Fibroblast of villous mesenchyme (primary cell): ENCODE results near the gene AUTS2. TPM values are rescaled to one million over a fixed set of nuclear protein-coding genes. Genes with fewer than 3 reads are reported as not detected.

Source experiments
- DNase-seq: peaks from one replicate; pipeline ENCODE4 v3.0.0-alpha.2; 2010; ENCODE audit warnings: low read depth
- H3K4me3 ChIP-seq: 2 replicates; pipeline ENCODE4 v1.5.1; 2011; ENCODE audit warnings: low read depth, mild to moderate bottlenecking, low read length
- CTCF ChIP-seq: IDR thresholded peaks from 2 replicates; pipeline ENCODE4 v1.5.1; 2012; ENCODE audit warnings: low read depth, mild to moderate bottlenecking, low read length; ENCODE audit not compliant: insufficient read depth
- total RNA-seq: library from RNA; depleted of rRNA; stranded (reverse); fragments of >200 nt; gene quantifications from 2 replicates; pipeline ENCODE4 v1.2.3, GENCODE V29; 2012

The AUTS2 gene
- total RNA-seq, 1 donor: 3.9 TPM

- H3K4me3 ChIP-seq: no peak overlapping the region
- TF ChIP-seq CTCF: no peak
- no peak for DNase-seq
Observed at GRCh38 chr7:69893906-69894305, 295.6 kb downstream of the AUTS2 start.

DNA sequence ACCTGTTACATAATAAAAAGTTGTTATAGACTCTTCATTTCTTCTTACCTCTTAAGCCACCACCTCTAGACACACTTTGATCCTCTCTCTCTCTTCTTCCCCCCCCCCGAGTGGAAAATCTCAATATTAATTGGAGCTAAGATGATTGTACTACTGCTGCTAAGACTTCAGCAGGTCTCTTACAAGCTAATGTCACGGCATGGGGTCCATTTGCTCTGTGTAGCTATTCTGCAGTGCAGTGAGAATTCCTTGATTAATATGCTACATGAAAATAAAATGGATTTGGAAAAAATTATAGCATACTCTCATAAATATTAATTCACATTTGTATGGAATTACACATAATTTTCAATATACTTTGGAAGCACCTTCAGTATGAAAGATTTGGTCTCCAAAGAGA, 297.2 kb downstream of the AUTS2 start:
- H3K4me3 ChIP-seq: no peak overlapping the region
- no peak for TF ChIP-seq CTCF
- DNase-seq: no peak

DNA sequence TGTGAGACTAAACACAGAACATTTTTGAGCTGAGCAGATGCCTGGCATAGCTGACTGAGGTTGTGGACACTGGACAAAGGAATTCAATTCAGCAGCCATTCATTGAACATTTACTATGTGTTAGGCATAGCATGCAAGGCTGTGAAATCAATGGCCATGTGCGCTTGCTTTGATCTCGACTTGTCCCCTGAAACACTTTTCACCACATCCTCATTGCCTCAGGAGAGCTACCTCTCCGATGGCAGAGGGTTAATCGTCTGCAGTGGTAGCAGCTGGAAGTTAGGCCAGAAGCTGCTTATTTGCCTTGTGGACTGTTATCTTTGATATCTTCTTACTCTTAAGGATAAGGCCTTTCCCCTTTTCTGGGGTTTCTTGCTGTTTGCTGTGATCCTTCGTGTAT, 297.8 kb downstream of the AUTS2 start:
- no peak overlapping the region for H3K4me3 ChIP-seq
- DNase-seq: no peak
- no peak for TF ChIP-seq CTCF

DNA sequence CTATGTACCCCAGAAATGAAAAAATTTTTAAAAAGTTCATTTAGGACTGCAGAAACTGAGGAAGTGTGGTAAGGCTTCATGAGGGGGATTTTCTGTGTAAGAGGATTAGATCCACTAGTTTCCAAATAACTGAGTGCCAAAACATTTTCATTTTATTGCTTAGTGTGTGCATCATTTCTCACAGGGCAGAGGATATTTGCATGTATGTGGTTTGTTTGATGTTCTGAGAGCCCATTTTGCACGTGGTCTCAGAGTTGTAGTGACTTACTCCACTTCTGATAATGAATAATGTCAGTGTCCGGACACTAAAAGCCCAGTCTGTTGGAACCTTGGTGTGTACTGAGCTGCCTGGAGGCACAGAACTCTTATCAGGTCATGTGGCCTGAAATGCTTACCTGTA, 299.9 kb downstream of the AUTS2 start:
- TF ChIP-seq CTCF: no peak
- DNase-seq: no peak
- H3K4me3 ChIP-seq: no peak overlapping the region

- TF ChIP-seq CTCF: no peak
- no peak overlapping the region for H3K4me3 ChIP-seq
- DNase-seq: no peak
Observed at GRCh38 chr7:69903410-69903809, 305.1 kb downstream of the AUTS2 start.

DNA sequence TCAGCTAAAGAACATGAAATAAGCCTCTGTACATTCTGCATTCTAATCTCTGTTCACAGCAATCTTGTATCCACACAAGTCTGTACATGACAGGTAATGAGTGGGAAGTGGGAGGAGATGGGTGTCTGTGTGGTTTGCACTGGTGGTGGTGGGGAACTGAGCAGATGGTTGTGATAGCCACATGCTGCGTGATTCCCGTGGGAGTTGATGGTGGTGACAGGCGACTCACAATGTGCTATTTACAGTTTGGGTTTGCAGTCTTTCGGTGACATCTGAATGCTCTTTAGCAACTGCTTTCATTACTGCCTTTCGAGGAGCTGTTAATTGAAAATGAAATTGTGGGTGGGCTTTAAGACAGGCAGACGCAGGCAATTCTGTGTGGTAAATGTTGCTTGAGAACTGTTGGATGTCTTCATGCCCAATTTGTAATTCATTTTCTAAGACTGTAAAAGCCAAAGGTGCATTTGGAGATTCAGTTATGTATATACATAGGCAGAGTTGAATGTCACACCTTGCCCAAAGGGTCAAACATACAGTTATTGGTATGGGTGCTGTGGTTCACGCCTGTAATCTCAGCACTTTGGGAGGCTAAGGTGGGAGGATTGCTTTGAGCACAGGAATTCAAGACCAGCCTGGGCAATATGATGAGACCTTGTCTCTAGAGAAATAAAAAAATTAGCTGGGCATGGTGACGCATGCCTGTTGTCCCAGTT, 308.2 kb downstream of the AUTS2 start:
- no peak for TF ChIP-seq CTCF
- no peak for DNase-seq
- H3K4me3 ChIP-seq: no peak overlapping the region

DNA sequence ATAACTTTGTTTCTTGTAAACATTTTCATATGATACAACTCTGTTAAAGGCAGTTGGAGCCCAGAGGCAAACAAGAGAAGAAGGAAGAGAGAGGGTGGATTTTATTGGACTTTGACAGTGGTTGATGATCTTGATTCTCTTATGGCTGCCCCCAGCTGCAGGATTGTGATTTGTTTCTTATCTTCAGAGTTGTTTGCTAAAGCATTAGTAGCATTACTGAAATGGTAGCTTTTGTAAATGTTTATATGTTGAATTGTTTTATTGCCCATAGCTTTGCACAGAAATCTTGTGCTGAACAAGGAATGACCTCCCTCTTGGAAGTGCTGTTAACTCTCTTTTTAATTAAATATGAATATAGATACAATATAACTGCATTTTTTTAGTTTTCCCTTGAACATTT, 309.4 kb downstream of the AUTS2 start:
- no peak for TF ChIP-seq CTCF
- no peak overlapping the region for H3K4me3 ChIP-seq
- DNase-seq: no peak
